KOPT-K1 (cell line): ENCODE results near the gene NPAS2.

Experiments
- H3K27ac ChIP-seq: fragments of 200-600 bp; sonication (generic); 2 replicates; pipeline ENCODE4 v1.5.1; 2016; ENCODE audit warnings: antibody characterized with exemption, mild to moderate bottlenecking, low read depth, low read length; ENCODE audit not compliant: poor library complexity, severe bottlenecking
- H3K36me3 ChIP-seq: fragments of 200-600 bp; sonication (generic); 2 replicates; pipeline ENCODE4 v1.5.1; 2017; ENCODE audit warnings: antibody characterized with exemption, mild to moderate bottlenecking, low read length, moderate library complexity; ENCODE audit not compliant: insufficient read depth
- H3K9me3 ChIP-seq: fragments of 200-600 bp; sonication (generic); 2 replicates; pipeline ENCODE4 v1.5.1; 2017; ENCODE audit warnings: antibody characterized with exemption, low read length, mild to moderate bottlenecking; ENCODE audit not compliant: insufficient read depth, poor library complexity, severe bottlenecking

The NPAS2 gene

DNA sequence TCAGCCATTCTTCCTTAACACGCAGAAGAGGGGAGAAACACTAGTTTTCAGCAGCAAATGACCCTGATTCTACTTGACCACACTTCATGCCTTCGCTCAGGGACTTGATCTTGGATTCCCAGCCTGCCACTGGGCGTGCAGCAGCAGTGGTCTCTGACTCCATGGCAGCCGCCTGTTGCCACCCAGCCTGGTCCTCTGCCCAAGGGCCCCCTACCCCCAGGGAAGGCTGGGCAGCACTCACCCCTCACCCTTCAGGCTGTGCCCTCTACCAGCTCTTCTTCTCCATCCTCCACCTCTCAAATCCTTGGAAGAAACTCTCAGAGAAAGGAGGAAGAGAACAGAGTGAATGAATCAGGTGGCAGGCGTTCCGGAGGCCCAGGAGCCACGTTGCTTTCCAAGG, 150.1 kb downstream of the NPAS2 start:
- H3K27ac ChIP-seq = no peak overlapping the region
- no peaks in the 10 kb centered on the region for H3K9me3 ChIP-seq
- H3K36me3 ChIP-seq = peaks cover 61% of the 10 kb centered on the region

- no peak overlapping the region for H3K27ac ChIP-seq
- no peaks in the 10 kb centered on the region for H3K9me3 ChIP-seq
- H3K36me3 ChIP-seq = peaks cover 73% of the 10 kb centered on the region
Measured at GRCh38 chr2:100971221-100971620, 151.3 kb downstream of the NPAS2 start.

- Histone ChIP-seq H3K9me3 (no peaks in the 10 kb centered on the region), H3K36me3 (peaks cover 75% of the 10 kb centered on the region), H3K27ac (no peak overlapping the region)
Measured at GRCh38 chr2:100972452-100972851, 152.5 kb downstream of the NPAS2 start.

DNA sequence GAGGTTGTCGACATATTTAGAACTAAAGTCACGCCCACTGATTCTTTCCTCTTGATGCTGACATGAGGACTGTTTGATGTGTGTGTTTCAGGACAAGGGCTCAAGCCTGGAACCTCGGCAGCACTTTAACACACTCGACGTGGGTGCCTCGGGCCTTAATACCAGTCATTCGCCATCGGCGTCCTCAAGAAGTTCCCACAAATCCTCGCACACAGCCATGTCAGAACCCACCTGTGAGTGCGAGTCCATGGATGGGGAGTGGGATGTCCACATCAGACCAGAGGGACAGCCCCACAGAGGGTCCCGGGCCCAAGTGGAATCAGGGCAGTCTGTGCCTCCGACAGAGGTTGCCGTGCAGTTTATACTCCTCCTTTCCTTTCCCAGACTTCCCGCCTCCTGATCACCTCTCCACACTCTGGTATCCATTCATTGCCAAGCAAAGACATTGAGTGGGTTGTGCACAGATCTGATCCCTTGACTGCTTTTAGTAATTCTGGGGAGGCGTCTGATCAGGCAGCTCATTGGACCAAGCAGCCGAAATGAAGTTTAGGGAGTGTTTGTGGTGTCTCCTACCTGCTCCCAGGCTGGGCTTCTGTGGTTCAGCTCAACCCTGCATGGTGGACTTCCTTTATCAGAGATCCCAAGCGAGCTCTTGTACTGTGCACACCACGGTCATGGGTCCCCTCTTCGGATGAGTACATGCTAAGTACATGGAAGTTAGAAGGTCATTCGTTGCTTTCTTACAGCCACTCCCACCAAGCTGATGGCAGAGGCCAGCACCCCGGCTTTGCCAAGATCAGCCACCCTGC, 155.0 kb downstream of the NPAS2 start:
- Histone ChIP-seq H3K27ac (no peak overlapping the region), H3K9me3 (no peaks in the 10 kb centered on the region), H3K36me3 (peaks cover 56% of the 10 kb centered on the region)

DNA sequence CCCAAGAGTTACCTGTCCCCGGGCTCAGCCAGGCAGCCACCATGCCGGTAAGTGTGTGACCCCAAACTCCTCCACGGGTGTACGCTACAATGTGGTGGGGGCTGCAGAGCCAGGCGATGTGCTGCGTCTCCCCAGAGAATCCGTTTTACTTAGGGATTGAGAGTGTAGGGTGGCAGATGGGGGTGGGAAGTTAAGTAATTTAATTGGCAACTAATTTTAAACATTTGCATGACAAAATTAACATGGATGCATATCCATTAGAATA, 155.5 kb downstream of the NPAS2 start:
- H3K27ac ChIP-seq = no peak overlapping the region
- H3K9me3 ChIP-seq = no peaks in the 10 kb centered on the region
- peaks cover 55% of the 10 kb centered on the region for H3K36me3 ChIP-seq

DNA sequence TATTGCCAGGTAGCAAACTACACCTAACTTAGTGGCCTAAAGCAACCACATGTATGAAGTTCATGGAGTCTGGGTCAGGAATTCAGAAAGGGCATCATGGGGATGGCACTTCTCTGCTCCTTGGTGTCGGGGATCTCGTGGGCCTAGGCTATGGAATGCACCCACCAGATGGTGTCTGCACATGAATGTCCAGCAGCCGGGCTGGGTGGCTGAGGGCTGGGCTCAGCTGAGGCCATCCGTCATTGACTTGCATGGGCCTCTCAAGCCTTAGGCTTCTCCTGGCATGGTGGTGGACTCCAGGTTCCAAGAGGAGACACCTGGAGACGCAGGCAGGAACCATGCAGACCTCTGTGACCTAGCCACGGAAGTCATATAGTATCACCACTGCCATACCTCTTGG, 156.1 kb downstream of the NPAS2 start:
- Histone ChIP-seq H3K27ac (no peak overlapping the region), H3K9me3 (no peaks in the 10 kb centered on the region), H3K36me3 (peaks cover 51% of the 10 kb centered on the region)

DNA sequence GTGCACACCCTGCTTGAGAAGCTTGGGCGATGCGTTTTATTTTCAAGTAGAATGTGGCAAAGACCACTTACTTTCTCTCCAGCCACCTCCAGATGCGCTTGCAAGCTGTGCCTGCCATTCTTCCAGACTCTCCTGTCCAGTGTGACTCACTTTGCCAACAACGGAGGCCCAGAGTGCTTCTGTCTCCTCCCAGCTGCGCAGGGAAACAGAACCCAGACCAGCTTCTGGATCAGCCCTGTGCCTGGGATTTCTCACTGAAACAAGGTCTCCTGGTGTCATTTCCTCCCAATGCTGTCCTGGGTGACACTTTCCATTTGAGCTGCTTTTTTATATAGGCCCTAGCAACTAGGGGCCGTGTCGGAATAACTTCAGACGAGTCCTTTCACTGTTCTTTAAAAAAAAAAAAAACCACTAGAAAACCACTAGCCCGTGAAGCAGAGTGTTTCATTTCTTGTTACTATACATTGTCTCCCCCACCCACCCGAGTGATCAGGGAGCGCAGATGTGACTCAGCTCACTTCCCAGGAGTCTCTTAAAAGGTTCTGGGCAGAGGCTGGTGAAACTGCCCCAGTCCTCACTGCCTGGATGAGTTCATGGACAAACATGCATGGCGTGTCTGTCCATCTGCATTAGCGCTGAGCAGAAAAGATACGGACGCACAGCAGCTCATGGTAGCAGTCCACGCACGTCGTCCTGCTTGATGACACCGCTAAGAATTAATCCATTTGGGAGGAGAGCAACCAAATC, 156.9 kb downstream of the NPAS2 start:
- H3K27ac ChIP-seq = no peak overlapping the region
- no peaks in the 10 kb centered on the region for H3K9me3 ChIP-seq
- peaks cover 43% of the 10 kb centered on the region for H3K36me3 ChIP-seq

GRCh38 chr2:100977511-100977910, 157.6 kb downstream of the NPAS2 start:
- H3K36me3 ChIP-seq = peaks cover 44% of the 10 kb centered on the region
- H3K9me3 ChIP-seq = no peaks in the 10 kb centered on the region
- H3K27ac ChIP-seq = no peak overlapping the region

DNA sequence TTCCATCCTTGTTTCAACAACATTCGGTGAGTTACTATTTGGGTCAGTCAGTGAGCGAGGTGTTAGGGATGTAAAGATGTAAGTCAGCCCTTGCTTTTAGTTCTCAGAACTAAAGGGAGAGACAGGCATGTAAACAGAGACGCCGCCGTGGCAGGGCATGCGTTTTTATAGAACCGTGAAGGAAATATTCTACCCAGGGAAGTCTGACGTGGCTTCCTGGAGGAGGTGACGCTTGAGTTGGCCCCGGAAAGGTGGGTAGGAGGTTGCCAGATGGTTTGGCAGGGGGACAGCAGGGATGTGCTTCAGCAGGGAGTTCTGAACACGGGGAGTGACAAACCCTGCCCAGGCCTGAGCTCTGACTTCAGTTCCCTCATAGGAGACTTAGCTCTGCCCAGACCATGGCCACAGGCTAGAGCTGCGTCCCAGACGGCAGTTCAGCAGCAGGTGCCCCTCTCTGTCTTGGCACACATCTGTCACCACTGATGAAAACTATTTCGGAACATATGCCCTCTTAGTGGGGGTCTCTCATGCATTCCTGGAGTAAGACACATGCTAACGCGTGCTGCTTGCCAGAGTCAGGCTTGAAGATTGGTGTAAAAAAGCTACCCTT, 158.7 kb downstream of the NPAS2 start:
- H3K27ac ChIP-seq = no peak overlapping the region
- H3K9me3 ChIP-seq = no peaks in the 10 kb centered on the region
- peaks cover 46% of the 10 kb centered on the region for H3K36me3 ChIP-seq

DNA sequence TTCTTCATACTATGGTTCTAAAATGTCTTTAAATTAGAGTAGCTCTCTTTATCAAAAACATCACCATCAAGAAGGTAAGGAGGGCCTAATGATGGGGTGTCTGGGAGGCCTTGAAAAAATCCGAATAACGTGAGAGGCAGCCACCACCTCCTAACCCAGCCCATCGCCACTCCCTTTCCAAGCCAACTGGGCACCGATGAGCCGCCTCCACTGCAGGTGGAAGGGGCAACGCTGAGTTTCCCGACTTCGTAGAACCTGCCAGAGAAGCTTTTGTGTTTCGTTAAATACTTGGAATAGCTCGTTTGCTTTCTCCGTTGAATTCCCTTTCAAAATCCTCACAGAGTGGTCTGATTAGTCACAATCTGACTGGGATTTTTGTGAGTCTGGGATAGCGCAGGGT, 160.1 kb downstream of the NPAS2 start:
- peaks cover 39% of the 10 kb centered on the region for H3K36me3 ChIP-seq
- no peak overlapping the region for H3K27ac ChIP-seq
- H3K9me3 ChIP-seq = no peaks in the 10 kb centered on the region

DNA sequence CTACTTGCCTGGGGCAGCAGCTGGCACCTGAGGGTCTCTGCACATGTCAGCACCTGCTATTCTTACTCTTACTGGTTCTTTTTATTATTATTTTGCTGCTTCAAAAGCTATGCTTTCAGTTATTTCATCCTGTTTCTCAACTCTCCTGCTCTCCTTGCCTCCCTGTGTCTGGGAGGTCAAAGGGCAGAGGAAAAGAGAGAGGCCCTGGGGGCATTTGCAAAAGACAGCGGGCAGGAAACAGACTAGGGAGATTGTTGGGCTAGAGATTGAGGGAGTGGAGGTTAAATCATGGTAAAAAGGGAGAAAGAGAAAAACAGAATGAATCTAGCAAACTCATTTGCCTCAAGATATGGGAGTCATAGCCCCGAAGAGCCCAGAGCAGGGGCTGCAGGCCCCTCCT, 161.1 kb downstream of the NPAS2 start:
- Histone ChIP-seq H3K9me3 (no peaks in the 10 kb centered on the region), H3K27ac (peak overlapping the region; percentile 4)

GRCh38 chr2:100982431-100982861, 162.5 kb downstream of the NPAS2 start:
- no peaks in the 10 kb centered on the region for H3K9me3 ChIP-seq
- H3K27ac ChIP-seq = no peak overlapping the region

More for the DNA sequence above, 161.1 kb downstream of the NPAS2 start:
- H3K36me3 ChIP-seq = peaks cover 30% of the 10 kb centered on the region

GRCh38 chr2:100983201-100983600, 163.3 kb downstream of the NPAS2 start:
- H3K9me3 ChIP-seq = no peaks in the 10 kb centered on the region
- H3K36me3 ChIP-seq = peaks cover 34% of the 10 kb centered on the region
- H3K27ac ChIP-seq = no peak overlapping the region

More at GRCh38 chr2:100982431-100982861, 162.5 kb downstream of the NPAS2 start:
- H3K36me3 ChIP-seq = peaks cover 26% of the 10 kb centered on the region

DNA sequence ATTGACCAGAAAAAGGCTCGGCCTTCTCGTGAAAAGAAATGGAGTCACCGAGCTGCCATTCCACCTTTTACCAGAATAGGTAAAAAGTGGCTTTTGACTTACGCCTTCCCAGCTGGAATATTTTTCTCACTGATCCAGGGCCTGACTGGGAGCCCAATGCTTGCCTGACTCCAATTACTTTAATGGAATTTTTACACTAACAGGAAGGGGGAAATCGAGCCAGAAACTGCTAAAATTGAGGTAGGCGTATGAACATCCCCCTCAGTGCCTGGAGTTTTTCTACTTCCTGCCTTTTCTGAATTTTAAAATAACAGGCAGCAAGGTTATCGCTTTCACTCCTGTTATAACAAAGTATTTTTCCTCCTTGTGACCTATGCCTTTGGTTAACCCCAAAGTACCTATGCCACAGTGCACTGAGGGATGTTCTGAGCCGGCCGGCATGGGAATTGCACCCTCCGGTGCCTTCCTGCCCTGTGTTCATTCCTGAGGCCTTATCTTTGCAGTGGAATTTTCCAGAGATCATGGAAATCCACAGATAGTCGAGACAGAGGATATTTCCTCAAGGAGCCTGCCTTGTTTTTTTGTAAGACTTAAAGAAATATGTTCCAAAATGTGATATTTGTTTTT, 163.9 kb downstream of the NPAS2 start:
- Histone ChIP-seq H3K9me3 (no peaks in the 10 kb centered on the region), H3K27ac (no peak overlapping the region), H3K36me3 (peaks cover 37% of the 10 kb centered on the region)

- Histone ChIP-seq H3K9me3 (no peaks in the 10 kb centered on the region), H3K27ac (no peak overlapping the region), H3K36me3 (peaks cover 34% of the 10 kb centered on the region; the same call in 1 of the 2 replicates)
Measured at GRCh38 chr2:100984892-100985307, 165.0 kb downstream of the NPAS2 start.
